Suprapubic skin (tissue), 4 donors: Measurements from ENCODE around the gene TIGIT. TPM values are rescaled to one million over a fixed set of nuclear protein-coding genes. Genes with fewer than 3 reads are reported as not detected.

Source experiments
- DNase-seq, 2 donors: peaks; one replicate each; pipeline ENCODE4 v3.0.0-alpha.2; 2019; ENCODE audit warnings: low spot score in 2 of 2
- H3K27ac ChIP-seq: fragments of 200-600 bp; sonication (generic); one replicate; pipeline ENCODE4 v1.5.1; 2019
- H3K27me3 ChIP-seq: fragments of 200-600 bp; sonication (generic); one replicate; pipeline ENCODE4 v1.5.1; 2019
- H3K36me3 ChIP-seq: fragments of 200-600 bp; sonication (generic); one replicate; pipeline ENCODE4 v1.5.1; 2019
- H3K4me1 ChIP-seq: fragments of 200-600 bp; sonication (generic); one replicate; pipeline ENCODE4 v1.5.1; 2019
- H3K4me3 ChIP-seq: fragments of 200-600 bp; sonication (generic); one replicate; pipeline ENCODE4 v1.5.1; 2019; ENCODE audit warnings: mild to moderate bottlenecking
- H3K9me3 ChIP-seq: fragments of 200-600 bp; sonication (generic); one replicate; pipeline ENCODE4 v1.5.1; 2019
- CTCF ChIP-seq, 2 donors: fragments of 200-600 bp in 1 of 2; fragments of 450-650 bp in 1 of 2; sonication (generic) in 1 of 2; IDR thresholded peaks; one replicate each; pipeline ENCODE4 v1.5.1; 2016 to 2019; ENCODE audit warnings: antibody characterized with exemption in 2 of 2, mild to moderate bottlenecking in 1 of 2, moderate library complexity in 1 of 2
- EP300 ChIP-seq: sonication (generic); formaldehyde crosslinking; IDR thresholded peaks from one replicate; pipeline ENCODE4 v1.6.1; 2017; ENCODE audit warnings: antibody characterized with exemption
- POLR2A ChIP-seq, 2 donors: fragments of 450-650 bp; IDR thresholded peaks; one replicate each; pipeline ENCODE4 v1.6.1; 2017; ENCODE audit warnings: antibody characterized with exemption in 2 of 2, mild to moderate bottlenecking in 2 of 2, moderate library complexity in 2 of 2
- POLR2AphosphoS5 ChIP-seq, 3 donors: sonication (generic); formaldehyde crosslinking; IDR thresholded peaks; one replicate each; pipeline ENCODE4 v1.6.1; 2017; ENCODE audit warnings: antibody characterized with exemption in 3 of 3
- WGBS: methylation state at CpG from one replicate; pipeline ENCODE4 v1.1.5; 2018; 5-methylcytosine and 5-hydroxymethylcytosine counted together
- total RNA-seq, 4 donors: library from RNA; depleted of rRNA; stranded (reverse); fragments of >200 nt; gene quantifications; one replicate each; pipeline ENCODE4 v1.1.0, GENCODE V29; 2016

TIGIT gene
- total RNA-seq, 4 donors from 2014 or later, result 0.30 TPM; not detected in 3

- no peak for DNase-seq
- Histone ChIP-seq H3K27ac (no peak overlapping the region), H3K27me3 (no peaks in the 10 kb centered on the region), H3K4me3 (no peak overlapping the region), H3K4me1 (no peaks in the 10 kb centered on the region), H3K9me3 (no peaks in the 10 kb centered on the region), H3K36me3 (no peaks in the 10 kb centered on the region)
- WGBS, result 91% methylated on average over 5 of the region's 5 CpGs
- TF ChIP-seq EP300, result no peak
- TF ChIP-seq CTCF (IDR thresholded peaks at IDR 0.05), result no peak
- TF ChIP-seq POLR2A (IDR thresholded peaks at IDR 0.05), result no peak
- TF ChIP-seq POLR2AphosphoS5 (IDR thresholded peaks at IDR 0.05), result no peak
Observed at GRCh38 chr3:114299941-114300624, 6.3 kb downstream of the TIGIT start.

DNA sequence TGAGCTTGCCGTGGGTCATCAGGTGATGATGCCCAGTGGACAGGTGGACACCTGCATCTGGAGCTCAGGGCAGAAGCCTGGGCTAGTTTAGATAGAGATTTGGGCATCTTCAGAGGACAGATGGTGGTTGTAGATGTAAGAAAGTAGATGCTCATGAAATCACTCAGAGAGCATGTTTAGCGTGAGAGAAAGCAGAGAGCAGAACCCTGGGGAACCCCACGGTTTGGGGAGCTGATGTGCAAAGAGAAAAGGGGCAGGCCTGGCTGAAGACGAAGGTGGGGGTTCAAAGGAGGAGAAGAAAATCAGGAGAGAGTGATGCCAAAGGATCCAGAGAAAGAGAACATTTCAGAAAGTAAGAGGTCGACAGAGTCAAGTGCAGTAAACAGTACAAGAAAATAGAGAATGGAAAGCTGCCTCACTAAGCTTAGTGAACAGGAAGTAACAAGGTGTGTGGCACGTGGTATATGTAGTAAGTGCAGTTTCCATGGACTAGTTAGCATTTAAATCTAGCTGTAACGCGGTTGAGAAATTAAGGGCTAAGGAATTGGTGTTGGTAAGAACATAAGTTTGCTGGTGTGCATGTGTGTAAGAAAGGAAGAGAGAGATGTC, 13.5 kb downstream of the TIGIT start:
- Histone ChIP-seq H3K4me1 (no peaks in the 10 kb centered on the region), H3K27ac (no peak overlapping the region), H3K27me3 (no peaks in the 10 kb centered on the region), H3K4me3 (no peak overlapping the region), H3K36me3 (no peaks in the 10 kb centered on the region), H3K9me3 (no peaks in the 10 kb centered on the region)
- DNase-seq, result no peak
- TF ChIP-seq CTCF (IDR thresholded peaks at IDR 0.05) (no peak), POLR2AphosphoS5 (IDR thresholded peaks at IDR 0.05) (no peak), POLR2A (IDR thresholded peaks at IDR 0.05) (no peak), EP300 (no peak)
- WGBS, result 79% methylated on average over 8 of the region's 8 CpGs

DNA sequence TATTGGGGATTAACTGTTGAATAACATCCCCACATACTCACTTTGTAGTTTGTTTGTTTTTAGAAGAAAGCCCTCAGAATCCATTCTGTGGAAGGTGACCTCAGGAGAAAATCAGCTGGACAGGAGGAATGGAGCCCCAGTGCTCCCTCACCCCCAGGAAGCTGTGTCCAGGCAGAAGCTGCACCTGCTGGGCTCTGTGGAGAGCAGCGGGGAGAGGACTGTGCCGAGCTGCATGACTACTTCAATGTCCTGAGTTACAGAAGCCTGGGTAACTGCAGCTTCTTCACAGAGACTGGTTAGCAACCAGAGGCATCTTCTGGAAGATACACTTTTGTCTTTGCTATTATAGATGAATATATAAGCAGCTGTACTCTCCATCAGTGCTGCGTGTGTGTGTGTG, 14.0 kb downstream of the TIGIT start:
- WGBS, result 78% methylated on average over 3 of the region's 3 CpGs
- H3K9me3 ChIP-seq, result no peaks in the 10 kb centered on the region
- H3K36me3 ChIP-seq, result no peaks in the 10 kb centered on the region
- H3K27me3 ChIP-seq, result no peaks in the 10 kb centered on the region
- TF ChIP-seq CTCF (IDR thresholded peaks at IDR 0.05) (no peak), POLR2A (IDR thresholded peaks at IDR 0.05) (no peak), EP300 (no peak), POLR2AphosphoS5 (IDR thresholded peaks at IDR 0.05) (no peak)
- no peak for DNase-seq
- no peak overlapping the region for H3K27ac ChIP-seq
- H3K4me1 ChIP-seq, result no peaks in the 10 kb centered on the region
- no peak overlapping the region for H3K4me3 ChIP-seq

DNA sequence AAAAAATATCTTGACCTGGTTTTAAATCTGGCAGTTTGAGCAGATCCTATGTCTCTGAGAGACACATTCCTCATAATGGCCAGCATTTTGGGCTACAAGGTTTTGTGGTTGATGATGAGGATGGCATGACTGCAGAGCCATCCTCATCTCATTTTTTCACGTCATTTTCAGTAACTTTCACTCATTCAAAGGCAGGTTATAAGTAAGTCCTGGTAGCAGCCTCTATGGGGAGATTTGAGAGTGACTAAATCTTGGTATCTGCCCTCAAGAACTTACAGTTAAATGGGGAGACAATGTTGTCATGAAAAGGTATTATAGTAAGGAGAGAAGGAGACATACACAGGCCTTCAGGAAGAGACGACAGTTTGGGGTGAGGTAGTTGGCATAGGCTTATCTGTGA, 14.5 kb downstream of the TIGIT start:
- WGBS, result 75% methylated on average over 2 of the region's 2 CpGs
- Histone ChIP-seq H3K4me1 (no peaks in the 10 kb centered on the region), H3K36me3 (no peaks in the 10 kb centered on the region), H3K9me3 (no peaks in the 10 kb centered on the region), H3K4me3 (no peak overlapping the region), H3K27ac (no peak overlapping the region), H3K27me3 (no peaks in the 10 kb centered on the region)
- TF ChIP-seq POLR2A (IDR thresholded peaks at IDR 0.05) (no peak), CTCF (IDR thresholded peaks at IDR 0.05) (no peak), EP300 (no peak), POLR2AphosphoS5 (IDR thresholded peaks at IDR 0.05) (no peak)
- DNase-seq, result no peak

DNA sequence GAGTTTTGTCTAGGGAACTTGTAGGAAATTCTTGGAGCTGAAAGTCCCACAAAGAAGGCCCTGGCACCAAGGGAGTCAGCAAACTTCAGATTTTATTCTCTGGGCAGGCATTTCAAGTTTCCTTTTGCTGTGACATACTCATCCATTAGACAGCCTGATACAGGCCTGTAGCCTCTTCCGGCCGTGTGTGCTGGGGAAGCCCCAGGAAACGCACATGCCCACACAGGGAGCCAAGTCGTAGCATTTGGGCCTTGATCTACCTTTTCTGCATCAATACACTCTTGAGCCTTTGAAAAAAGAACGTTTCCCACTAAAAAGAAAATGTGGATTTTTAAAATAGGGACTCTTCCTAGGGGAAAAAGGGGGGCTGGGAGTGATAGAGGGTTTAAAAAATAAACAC, 15.0 kb downstream of the TIGIT start:
- TF ChIP-seq POLR2AphosphoS5 (IDR thresholded peaks at IDR 0.05) (no peak), CTCF (IDR thresholded peaks at IDR 0.05) (no peak), POLR2A (IDR thresholded peaks at IDR 0.05) (no peak), EP300 (no peak)
- 62% methylated on average over 5 of the region's 5 CpGs for WGBS
- no peak for DNase-seq
- Histone ChIP-seq H3K27me3 (no peaks in the 10 kb centered on the region), H3K4me1 (no peaks in the 10 kb centered on the region), H3K36me3 (no peaks in the 10 kb centered on the region), H3K27ac (no peak overlapping the region), H3K4me3 (no peak overlapping the region), H3K9me3 (no peaks in the 10 kb centered on the region)
